Myocyte (in vitro differentiated cells): ENCODE results near the gene TARBP1. TPM values are rescaled to one million over a fixed set of nuclear protein-coding genes. Genes with fewer than 3 reads are reported as not detected.

ENCODE experiments used
- DNase-seq: peaks from one replicate; pipeline ENCODE4 v3.0.0-alpha.2; 2012; ENCODE audit warnings: low read depth
- total RNA-seq: library from RNA; depleted of rRNA; stranded (reverse); fragments of >200 nt; gene quantifications from 2 replicates; pipeline ENCODE4 v1.2.3, GENCODE V29; 2014

TARBP1 gene
- total RNA-seq, 1 donor from 2014 or later, result 14.8 TPM

GRCh38 chr1:234486858-234487840, 8.2 kb upstream of the TARBP1 start:
- peak; percentile 67 for DNase-seq

- DNase-seq, result no peak
These were observed 6.2 kb upstream of the TARBP1 start for GRCh38 chr1:234484991-234485739.

GRCh38 chr1:234484218-234484617, 5.2 kb upstream of the TARBP1 start:
- no peak for DNase-seq

GRCh38 chr1:234481771-234482170, 2.8 kb upstream of the TARBP1 start:
- no peak for DNase-seq

GRCh38 chr1:234479866-234480265, 887 bp upstream of the TARBP1 start:
- no peak for DNase-seq

- DNase-seq, result no peak
These were observed 256 bp upstream of the TARBP1 start for GRCh38 chr1:234479310-234479559.

- no peak for DNase-seq
These were observed 863 bp downstream of the TARBP1 start for GRCh38 chr1:234478152-234478480.

- peak; percentile 5 for DNase-seq
These were observed 1.4 kb downstream of the TARBP1 start for GRCh38 chr1:234477386-234478151.

GRCh38 chr1:234476172-234476571, 2.8 kb downstream of the TARBP1 start:
- no peak for DNase-seq

- DNase-seq, result no peak
These were observed 3.7 kb downstream of the TARBP1 start for GRCh38 chr1:234475167-234475793.

GRCh38 chr1:234474375-234474774, 4.6 kb downstream of the TARBP1 start:
- no peak for DNase-seq

GRCh38 chr1:234473118-234473517, 5.9 kb downstream of the TARBP1 start:
- DNase-seq, result no peak

- DNase-seq, result no peak
These were observed 9.6 kb downstream of the TARBP1 start for GRCh38 chr1:234469376-234469775.

- no peak for DNase-seq
These were observed 10.4 kb downstream of the TARBP1 start for GRCh38 chr1:234468580-234468979.

GRCh38 chr1:234467821-234468220, 11.2 kb downstream of the TARBP1 start:
- DNase-seq, result no peak

- DNase-seq, result no peak
These were observed 12.0 kb downstream of the TARBP1 start for GRCh38 chr1:234466945-234467344.

GRCh38 chr1:234463749-234464148, 15.2 kb downstream of the TARBP1 start:
- DNase-seq, result no peak

- DNase-seq, result no peak
These were observed 18.3 kb downstream of the TARBP1 start for GRCh38 chr1:234460652-234461051.

GRCh38 chr1:234458352-234459017, 20.5 kb downstream of the TARBP1 start:
- DNase-seq, result no peak

GRCh38 chr1:234454926-234455325, 24.1 kb downstream of the TARBP1 start:
- DNase-seq, result no peak

GRCh38 chr1:234452406-234452965, 26.5 kb downstream of the TARBP1 start:
- DNase-seq, result no peak
